ENCODE results near the gene TRAPPC3. TPM values are rescaled to one million over a fixed set of nuclear protein-coding genes. Genes with fewer than 3 reads are reported as not detected.

Gene TRAPPC3
- total RNA-seq, 1 donor from 2014 or later = 46.8 TPM

DNA sequence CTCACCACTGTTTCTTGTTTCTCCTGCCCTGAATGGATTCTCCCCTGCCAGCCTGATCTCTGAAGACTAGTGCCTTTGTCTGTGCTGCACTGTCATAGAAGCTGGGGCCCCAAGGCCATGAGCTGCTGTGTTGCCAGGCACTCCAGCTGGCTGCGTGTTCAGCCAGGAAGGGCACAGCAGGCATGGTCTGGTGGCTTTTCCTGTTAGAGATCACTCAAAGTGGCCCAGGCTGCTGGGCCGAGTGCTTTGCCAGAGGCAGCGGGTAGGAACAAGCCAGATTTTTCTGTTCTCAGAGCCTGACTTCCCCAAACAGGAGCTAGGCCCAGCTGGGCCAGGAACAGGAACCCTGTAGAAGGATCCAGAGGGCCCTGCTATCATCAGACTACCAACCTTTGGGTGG, 55.4 kb downstream of the TRAPPC3 start:
- intact Hi-C loops (cut with DNase I) = no loop called here
- DNase-seq (ENCODE audit: low spot score) (peak; percentile 50), ATAC-seq (no peak)

GRCh38 chr1:36093226-36093625, 56.1 kb downstream of the TRAPPC3 start:
- DNase-seq (ENCODE audit: low spot score) (peak; percentile 57), ATAC-seq (no peak)
- intact Hi-C loops (cut with DNase I) = no loop called here

- intact Hi-C loops (cut with DNase I) = no loop called here
- peak; percentile 44 for DNase-seq (ENCODE audit: low spot score)
Measured at GRCh38 chr1:36092798-36093185, 56.5 kb downstream of the TRAPPC3 start.

DNA sequence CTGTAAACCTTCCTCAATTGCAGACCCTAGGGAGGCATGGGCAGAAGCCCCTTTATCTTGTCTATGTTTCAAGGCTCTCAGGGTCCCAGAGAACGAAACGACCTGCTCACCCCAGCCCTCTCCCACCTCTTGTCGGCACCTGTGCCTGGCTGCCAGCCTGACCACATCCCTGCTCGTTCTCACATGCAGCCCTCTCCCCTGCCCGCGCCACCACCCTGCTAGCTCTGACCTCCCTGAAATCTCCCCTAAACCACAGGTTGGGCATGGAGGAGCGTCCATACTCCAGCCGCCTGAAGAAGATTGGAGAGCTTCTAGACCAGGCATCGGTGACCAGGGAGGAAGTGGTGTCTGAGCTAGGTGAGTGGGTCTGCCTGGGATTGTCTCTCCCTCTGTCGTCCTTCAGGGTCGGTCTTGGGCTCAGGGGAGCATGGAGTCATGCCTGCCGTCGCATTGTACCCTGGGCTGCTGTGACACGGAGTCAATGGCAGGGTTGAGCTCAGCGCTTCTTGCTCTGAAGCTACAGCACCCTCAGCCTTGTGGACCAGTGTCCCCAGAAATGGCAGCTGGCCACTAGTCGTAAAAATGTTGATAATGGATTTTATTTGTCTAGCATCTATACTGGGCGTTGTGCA, 57.0 kb downstream of the TRAPPC3 start:
- DNase-seq (ENCODE audit: low spot score) (peak; percentile 52), ATAC-seq (no peak)
- intact Hi-C loops (cut with DNase I) = no loop called here

More at GRCh38 chr1:36092798-36093185, 56.5 kb downstream of the TRAPPC3 start:
- no peak for ATAC-seq

- intact Hi-C loops (cut with DNase I) = no loop called here
- no peak for ATAC-seq
- DNase-seq (ENCODE audit: low spot score) = peak; percentile 44
Measured at GRCh38 chr1:36091698-36092097, 57.6 kb downstream of the TRAPPC3 start.

GRCh38 chr1:36091141-36091540, 58.1 kb downstream of the TRAPPC3 start:
- DNase-seq (ENCODE audit: low spot score) (no peak), ATAC-seq (no peak)
- intact Hi-C loops (cut with DNase I) = no loop called here

- intact Hi-C loops (cut with DNase I) = no loop called here
- DNase-seq (ENCODE audit: low spot score) (no peak), ATAC-seq (no peak)
Measured at GRCh38 chr1:36089393-36090121, 59.7 kb downstream of the TRAPPC3 start.

DNA sequence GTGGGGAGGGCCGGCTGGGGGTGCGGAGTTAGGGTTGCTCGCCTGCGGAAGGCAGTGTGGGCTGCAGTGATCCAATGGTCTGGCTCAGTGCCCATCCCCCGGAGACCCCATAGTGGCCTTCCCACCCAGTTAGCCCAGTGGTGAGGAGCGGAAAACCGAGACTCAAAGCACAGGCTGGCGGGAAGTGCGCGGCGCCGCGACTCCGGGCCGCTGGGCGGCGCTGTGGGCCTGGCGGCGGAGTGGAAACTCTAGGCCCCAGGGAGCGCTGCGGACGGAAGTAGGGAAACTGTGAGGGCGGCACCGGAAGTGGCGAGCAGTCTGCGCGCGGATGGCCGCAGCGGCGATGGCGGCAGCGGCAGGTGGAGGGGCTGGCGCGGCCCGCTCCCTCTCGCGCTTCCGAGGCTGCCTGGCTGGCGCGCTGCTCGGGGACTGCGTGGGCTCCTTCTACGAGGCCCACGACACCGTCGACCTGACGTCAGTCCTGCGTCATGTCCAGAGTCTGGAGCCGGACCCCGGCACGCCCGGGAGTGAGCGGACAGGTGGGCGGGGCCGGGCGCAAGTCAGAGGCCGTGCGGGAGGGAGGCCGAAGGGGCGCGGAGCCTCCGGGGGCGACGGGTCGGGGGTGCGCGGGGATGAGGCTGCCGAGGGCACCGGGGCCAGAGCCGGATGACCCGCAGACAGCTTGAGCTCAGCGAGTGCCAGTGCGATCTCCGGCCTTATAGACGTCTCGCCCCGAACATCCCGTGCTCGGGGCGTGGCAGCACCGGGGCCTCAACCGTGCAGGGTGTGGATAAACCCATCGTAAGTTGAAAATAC, 60.5 kb downstream of the TRAPPC3 start, which contains the start of gene ADPRS:
TSS of gene ADPRS (plus strand) at position 316 of the 816 bp plus-strand sequence. CDS start at position 329, 13 bp downstream.
- intact Hi-C loops (cut with DNase I) = no loop called here
- DNase-seq (ENCODE audit: low spot score) = peak; percentile 92
- ATAC-seq = peak; percentile 91

DNA sequence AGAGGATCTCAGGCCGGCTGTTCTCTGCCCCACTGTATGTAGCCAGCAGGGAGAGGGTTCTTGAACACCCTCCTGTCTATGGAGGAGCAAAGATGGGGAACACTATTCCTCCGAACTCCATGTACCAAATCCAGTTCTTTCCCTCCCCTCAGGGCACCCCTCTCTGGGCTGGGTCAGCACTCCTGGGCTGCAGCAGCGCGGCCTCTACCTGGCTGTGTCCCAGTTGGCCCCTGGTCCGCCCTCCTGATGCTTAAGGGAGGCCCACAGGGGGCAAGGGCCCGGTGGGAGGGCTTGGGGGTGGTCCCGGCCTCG, 61.1 kb downstream of the TRAPPC3 start:
- intact Hi-C loops (cut with DNase I) = no loop called here
- ATAC-seq (no peak), DNase-seq (ENCODE audit: low spot score) (no peak)

DNA sequence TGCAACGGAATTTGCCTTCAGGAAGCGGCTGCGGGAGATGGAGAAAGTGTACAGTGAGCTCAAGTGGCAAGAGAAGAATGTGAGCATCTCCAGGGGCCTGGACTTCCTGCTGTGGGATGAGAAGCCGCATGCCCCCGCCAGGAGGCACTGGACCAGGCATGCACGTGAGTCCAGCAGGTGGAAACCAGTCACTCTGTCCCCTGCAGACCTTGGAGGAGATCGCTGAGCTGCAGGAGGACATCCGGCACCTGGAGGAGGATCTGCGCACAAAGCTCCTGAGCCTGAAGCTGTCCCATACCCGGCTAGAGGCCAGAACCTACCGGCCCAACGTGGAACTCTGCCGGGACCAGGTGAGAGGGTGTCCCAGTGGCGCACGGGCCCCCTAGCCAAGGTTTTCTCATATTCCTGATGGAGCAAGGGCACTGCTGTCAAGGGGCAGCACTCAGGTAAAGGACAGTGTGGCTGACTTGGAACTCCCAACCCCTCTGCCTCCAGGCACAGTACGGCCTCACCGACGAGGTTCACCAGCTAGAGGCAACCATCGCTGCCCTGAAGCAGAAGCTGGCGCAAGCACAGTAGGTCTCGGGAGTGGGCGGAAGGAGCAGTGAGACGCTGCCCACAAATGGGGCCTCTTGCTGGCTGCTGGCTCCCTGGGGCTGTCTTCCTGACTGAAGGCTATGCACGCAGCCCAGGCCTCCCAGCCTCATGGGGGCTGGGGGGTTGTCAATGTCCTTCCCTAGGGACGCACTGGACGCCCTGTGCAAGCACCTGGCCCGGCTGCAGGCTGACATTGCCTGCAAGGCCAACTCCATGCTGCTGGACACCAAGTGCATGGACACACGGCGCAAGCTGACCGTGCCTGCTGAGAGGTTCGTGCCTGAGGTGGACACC, 61.8 kb downstream of the TRAPPC3 start:
- intact Hi-C loops (cut with DNase I) = no loop called here
- DNase-seq (ENCODE audit: low spot score) = no peak
- ATAC-seq = no peak

Other genes with a start within 250 kb of the TRAPPC3 start
- gene AGO3, start 218.4 kb downstream of the TRAPPC3 start, total RNA-seq = 55.1 TPM
- 0.98 TPM for gene TEKT2, start 65.4 kb downstream of the TRAPPC3 start, total RNA-seq
- 25.0 TPM for gene ADPRS, start 60.6 kb downstream of the TRAPPC3 start, total RNA-seq
- 47.3 TPM for gene COL8A2, start 24.3 kb downstream of the TRAPPC3 start, total RNA-seq
- 123 TPM for gene MAP7D1, start 6.7 kb upstream of the TRAPPC3 start, total RNA-seq
- 101 TPM for gene THRAP3, start 75.0 kb upstream of the TRAPPC3 start, total RNA-seq
- 9.8 TPM for gene SH3D21, start 156.9 kb upstream of the TRAPPC3 start, total RNA-seq
- gene EVA1B, start 174.2 kb upstream of the TRAPPC3 start, total RNA-seq = 36.4 TPM
- gene STK40, start 236.4 kb upstream of the TRAPPC3 start, total RNA-seq = 47.2 TPM
- gene LSM10, start 248.4 kb upstream of the TRAPPC3 start, total RNA-seq = 27.7 TPM

Data from sciatic nerve (tissue), 2 donors.